H1 (cell line): Measurements from ENCODE around the gene PRIMA1.

Source experiments
- ATF3 ChIP-seq: IDR thresholded peaks from 2 replicates; pipeline ENCODE4 v1.6.1; 2011; ENCODE audit warnings: low read depth, mild to moderate bottlenecking, low read length; ENCODE audit not compliant: insufficient read depth
- CHD2 ChIP-seq: IDR thresholded peaks from 2 replicates; pipeline ENCODE4 v1.6.1; 2012; ENCODE audit warnings: low read length, improper control_type of control experiment
- CTCF ChIP-seq, 3 experiments: IDR thresholded peaks; 1 replicate in 2 of 3; 2 replicates in 1 of 3; pipeline versions ENCODE4 v1.5.1 to v1.6.1; 2011; ENCODE audit warnings: low read length in 3 of 3, mild to moderate bottlenecking in 3 of 3, inconsistent platforms in 2 of 3, low read depth in 1 of 3, moderate library complexity in 1 of 3; ENCODE audit not compliant: insufficient read depth in 1 of 3; ENCODE audit errors: control extremely low read depth in 1 of 3
- EZH2 ChIP-seq: fragments of 200-600 bp; sonication (generic); IDR thresholded peaks from 2 replicates; pipeline ENCODE4 v1.7.1; 2012; ENCODE audit warnings: low read depth, mild to moderate bottlenecking, moderate library complexity, low read length, inconsistent platforms; ENCODE audit not compliant: severe bottlenecking
- FOSL1 ChIP-seq: IDR thresholded peaks from 2 replicates; pipeline ENCODE4 v1.6.1; 2011; ENCODE audit warnings: mild to moderate bottlenecking, low read depth, low read length, moderate library complexity; ENCODE audit not compliant: insufficient read depth
- KDM1A ChIP-seq: fragments of 200-600, 300-600 bp; sonication (generic); IDR thresholded peaks from 2 replicates; pipeline ENCODE4 v1.7.1; 2016; ENCODE audit warnings: mild to moderate bottlenecking, low read length, borderline replicate concordance
- MAX ChIP-seq: IDR thresholded peaks from 2 replicates; pipeline ENCODE4 v1.6.1; 2012; ENCODE audit warnings: inconsistent platforms
- POLR2A ChIP-seq, 2 experiments: IDR thresholded peaks; 1 replicate in 1 of 2; 2 replicates in 1 of 2; pipeline ENCODE4 v1.6.1; 2011; ENCODE audit warnings: low read depth in 2 of 2, low read length in 2 of 2, mild to moderate bottlenecking in 2 of 2; ENCODE audit errors: control extremely low read depth in 1 of 2
- POLR2AphosphoS5 ChIP-seq: IDR thresholded peaks from 2 replicates; pipeline ENCODE4 v1.6.1; 2011; ENCODE audit warnings: low read depth, low read length
- TAF1 ChIP-seq: IDR thresholded peaks from 2 replicates; pipeline ENCODE4 v1.6.1; 2011; ENCODE audit warnings: mild to moderate bottlenecking, low read depth, low read length
- USF2 ChIP-seq: IDR thresholded peaks from 2 replicates; pipeline ENCODE4 v1.6.1; 2011; ENCODE audit warnings: low read length, improper control_type of control experiment
- ZNF274 ChIP-seq: IDR thresholded peaks from 2 replicates; pipeline ENCODE4 v1.7.0; 2012; ENCODE audit warnings: low read length, borderline replicate concordance; ENCODE audit errors: extremely low read depth

GRCh38 chr14:93749076-93749420, 39.2 kb downstream of the PRIMA1 start:
- TF ChIP-seq ATF3, result no peak
- TF ChIP-seq EZH2, result no peak
- no peak for TF ChIP-seq USF2
- no peak for TF ChIP-seq CTCF (IDR thresholded peaks at IDR 0.05; ENCODE audit: control extremely low read depth in 1 of 3, insufficient read depth in 1 of 3, low read depth in 1 of 3, low read length in 3 of 3)
- no peak for TF ChIP-seq ZNF274
- TF ChIP-seq POLR2AphosphoS5, result no peak
- no peak for TF ChIP-seq FOSL1
- no peak for TF ChIP-seq MAX
- no peak for TF ChIP-seq TAF1
- no peak for TF ChIP-seq KDM1A
- TF ChIP-seq POLR2A (IDR thresholded peaks at IDR 0.05; ENCODE audit: control extremely low read depth in 1 of 2, low read depth in 2 of 2, low read length in 2 of 2), result no peak
- TF ChIP-seq CHD2, result no peak
